ENCODE data around the gene GMNN.
"Not testable (repeated sequence)": the region's sequence is repeated elsewhere in the genome, so short reads cannot be mapped to it uniquely, and the experiment has no call there.

Gene GMNN

DNA sequence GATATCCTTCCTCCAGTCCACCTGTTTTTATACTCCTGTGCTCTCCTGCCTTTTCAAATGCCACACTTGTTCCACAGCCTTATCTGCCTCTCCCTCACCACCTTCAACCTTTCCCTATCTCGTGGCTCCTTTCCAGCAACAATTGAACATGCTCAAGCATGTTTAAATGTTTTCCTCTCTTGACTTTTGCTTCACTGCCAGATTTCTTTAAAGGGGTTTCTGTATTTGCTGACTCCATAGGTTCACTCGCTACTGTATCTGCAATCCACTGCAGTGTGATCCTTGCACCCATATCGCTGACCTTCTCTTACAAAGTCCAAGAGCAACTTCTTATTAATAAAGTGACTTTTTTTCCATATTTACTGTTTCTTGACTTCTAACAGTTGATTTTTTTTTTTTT lies 11.2 kb upstream of the GMNN start:
- DNase-seq, result no peak

DNA sequence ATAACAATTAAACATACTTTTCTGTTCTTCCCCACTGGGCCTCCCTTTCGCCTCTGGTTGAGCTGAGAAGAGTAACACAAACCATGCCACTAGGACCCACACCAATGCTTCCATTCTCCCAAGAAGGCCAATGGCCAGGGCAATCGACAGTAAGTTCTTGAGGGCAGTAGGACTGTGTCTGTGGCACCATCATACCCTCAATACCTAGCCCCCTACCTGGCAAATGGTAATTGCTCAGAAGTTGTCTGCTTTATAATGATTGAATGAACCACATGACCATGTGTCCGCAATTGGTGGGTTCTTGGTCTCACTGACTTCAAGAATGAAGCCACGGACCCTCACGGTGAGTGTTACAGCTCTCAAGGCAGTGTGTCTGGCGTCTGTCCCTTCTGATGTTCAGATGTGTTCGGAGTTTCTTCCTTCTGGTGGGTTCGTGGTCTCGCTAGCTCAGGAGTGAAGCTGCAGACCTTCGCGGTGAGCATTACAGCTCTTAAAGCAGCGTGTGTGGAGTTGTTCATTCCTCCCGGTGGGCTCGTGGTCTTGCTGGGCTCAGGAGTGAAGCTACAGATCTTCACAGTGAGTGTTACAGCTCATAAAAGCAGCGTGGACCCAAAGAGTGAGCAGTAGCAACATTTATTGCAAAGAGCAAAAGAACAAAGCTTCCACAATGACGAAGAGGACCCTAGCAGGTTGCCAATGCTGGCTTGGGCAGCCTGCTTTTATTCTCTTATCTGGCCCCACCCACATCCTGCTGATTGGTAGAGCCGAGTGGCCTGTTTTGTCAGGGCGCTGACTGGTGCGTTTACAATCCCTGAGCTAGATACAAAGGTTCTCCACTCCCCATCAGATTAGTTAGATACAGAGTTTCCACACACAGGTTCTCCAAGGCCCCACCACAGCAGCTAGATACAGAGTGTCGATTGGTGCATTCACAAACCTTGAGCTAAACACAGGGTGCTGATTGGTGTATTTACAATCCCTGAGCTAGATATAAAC lies 9.6 kb upstream of the GMNN start:
- not testable (repeated sequence) for DNase-seq

DNA sequence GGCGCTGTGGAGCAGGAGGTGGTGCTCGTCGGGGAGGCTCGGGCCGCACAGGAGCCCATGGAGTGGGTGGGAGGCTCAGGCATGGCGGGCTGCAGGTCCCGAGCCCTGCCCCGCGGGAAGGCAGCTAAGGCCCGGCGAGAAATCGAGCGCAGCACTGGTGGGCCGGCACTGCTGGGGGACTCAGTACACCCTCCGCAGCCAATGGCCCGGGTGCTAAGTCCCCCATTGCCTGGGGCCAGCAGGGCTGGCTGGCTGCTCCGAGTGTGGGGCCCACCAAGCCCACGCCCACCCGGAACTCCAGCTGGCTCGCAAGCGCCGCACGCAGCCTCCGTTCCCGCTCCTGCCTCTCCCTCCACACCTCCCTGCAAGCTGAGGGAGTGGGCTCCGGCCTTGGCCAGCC lies 8.8 kb upstream of the GMNN start:
- DNase-seq, result not testable (repeated sequence)

DNA sequence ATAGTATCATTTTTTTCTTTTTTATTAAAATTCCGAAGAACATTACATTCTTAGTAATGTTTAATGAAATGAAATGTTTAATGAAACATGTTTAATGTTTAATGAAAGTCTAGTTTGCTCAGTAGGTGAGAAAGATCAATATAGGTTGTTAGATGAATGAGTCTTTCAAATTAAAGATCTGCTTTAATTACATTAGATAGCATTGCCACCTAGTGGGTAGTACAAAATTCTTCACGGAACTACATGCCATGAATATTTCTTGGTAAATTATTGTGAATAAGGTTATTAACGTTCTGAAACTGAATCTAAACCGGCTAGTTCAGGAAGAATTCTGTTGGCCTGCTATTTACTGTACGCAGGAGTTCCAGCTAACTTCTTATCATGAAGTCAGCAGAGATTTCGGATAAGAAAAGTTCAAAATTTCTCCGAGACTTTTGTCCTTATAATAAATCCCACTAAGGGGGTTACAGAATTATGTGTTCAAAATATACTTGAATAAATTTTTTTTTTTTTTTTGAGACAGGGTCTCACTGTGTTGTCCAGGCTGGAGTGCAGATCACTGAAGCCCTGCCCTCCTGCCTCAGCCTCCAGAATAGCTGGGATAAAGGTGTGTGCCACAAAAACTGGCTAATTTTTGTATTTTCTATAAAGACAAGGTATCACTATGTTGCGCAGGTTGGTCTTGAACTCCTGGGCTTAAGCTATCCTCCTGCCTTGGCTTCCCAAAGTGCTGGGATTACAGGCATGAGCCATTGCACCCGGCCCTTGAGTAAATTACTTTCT lies 7.9 kb upstream of the GMNN start:
- DNase-seq, result no peak

DNA sequence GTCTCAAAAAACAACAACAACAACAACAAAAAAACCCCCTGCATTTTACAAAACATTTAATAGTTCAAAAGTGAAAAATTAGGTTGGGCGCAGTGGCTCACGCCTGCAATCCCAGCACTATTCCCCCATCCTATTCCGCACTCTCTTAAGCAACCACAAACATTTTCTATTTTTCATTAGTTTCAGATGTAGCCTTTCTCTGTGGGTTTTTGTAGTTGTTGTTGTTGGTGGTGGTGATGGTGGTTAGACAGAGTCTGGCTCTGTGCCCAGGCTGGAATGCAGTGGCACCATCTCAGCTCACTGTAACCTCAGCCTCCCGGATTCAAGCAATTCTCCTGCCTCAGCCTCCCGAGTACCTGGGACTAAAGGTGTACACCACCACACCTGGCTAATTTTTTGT lies 6.4 kb upstream of the GMNN start:
- no peak for DNase-seq

DNA sequence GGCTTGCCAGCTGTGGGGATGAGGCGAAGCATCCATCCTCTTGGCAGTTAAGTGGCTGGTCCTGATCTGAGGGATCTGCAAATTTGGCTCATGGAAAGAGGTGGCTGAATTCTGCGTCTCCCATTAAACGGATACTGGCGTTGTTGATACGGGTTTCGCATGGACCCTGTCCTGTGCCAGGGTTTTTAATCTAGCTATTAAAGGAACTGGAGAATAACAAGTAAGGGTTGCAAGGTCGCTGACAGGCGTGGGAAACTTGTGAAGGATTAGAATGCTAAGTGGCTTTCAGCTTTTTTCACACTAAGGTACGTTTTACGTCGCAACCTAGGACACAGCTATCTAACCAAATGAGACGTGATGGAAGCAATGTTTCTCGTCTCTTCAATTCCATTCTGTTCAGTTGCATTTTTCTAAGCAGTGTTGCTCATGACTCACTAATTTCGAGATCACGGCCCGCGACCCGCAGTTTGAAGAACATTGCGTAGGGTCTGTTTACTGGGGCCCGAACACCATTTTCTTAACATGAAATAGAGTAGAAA lies 852 bp downstream of the GMNN start:
- DNase-seq, result peak; percentile 8

DNA sequence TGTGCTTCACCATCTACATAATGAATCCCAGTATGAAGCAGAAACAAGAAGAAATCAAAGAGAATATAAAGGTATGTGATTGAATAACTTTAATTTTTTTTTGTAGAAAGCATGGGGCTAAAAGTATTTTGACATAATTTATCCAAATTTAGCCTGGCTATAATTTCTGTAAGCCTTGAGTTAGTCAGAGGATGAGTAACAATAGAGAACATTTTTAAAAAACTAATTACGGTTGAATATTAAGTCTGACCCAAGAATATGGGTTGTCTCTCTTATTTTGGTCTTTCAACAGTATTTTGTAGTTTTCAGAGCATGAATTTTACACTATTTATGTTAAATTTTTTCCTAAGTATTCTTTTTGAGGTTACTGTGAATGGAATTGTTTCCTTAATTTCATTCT lies 2.5 kb downstream of the GMNN start:
- no peak for DNase-seq

DNA sequence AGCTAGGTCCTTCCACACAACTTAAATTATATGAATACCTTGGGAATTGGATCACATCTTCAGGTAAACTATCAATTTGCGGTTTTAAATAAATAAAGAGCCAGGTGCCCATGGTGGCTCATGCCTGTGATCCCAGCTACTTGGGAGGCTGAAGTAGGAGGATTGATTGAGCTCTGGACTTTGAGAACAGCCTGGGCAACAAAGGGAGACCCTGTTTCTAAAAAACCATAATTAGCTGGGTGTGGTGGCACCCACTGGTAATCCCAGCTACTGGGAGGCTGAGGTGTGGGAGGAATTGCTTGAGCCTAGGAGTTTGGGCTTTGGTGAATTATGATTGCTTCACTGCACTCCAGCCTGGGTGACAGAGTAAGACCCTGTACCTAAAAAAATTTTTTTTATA lies 3.4 kb downstream of the GMNN start:
- no peak for DNase-seq

DNA sequence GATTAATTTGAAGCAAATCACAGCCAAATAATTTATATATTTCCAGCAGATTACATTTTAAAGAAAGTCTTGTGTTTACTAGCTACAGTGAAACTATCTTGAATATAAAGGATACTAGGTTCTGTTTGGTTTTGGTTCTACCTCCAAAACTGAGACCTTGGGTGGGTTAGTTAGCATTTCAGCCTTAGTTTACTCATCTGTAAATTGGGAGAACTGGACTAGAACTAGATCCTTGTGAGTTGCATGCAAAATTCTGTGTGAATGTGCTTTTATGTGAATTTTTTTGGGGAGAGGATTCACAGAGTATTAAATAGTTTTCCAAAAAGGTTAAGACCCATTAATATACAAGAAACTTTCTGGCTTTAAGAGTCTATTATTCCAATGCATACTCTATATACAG lies 4.1 kb downstream of the GMNN start:
- no peak for DNase-seq

DNA sequence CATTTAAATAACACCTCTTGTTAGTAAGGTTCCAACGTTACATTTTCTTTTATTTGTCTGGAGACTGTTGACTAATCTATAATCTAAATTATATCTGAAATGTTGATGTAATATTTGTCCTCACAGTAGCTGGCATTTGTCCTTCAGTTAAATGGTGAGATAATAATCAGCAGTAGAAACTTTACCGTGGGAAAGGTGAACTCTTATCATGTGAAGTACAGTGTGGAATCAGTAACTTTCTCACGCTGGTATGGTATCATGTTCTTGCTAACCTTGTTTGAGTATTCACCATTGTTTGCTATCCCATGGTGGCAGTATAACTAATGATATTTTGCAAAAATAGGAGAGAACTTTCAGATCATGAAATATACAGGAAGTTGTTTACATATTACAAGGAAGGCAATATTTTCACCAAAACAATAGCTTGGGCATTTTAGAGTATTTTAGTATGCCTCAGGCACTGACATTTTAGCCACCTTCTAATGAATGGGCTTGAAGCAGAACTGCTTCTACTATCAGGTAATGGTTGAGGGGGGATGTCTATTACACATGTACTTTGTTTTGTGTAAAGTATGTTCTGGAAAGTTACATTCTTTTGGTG lies 4.8 kb downstream of the GMNN start:
- no peak for DNase-seq

DNA sequence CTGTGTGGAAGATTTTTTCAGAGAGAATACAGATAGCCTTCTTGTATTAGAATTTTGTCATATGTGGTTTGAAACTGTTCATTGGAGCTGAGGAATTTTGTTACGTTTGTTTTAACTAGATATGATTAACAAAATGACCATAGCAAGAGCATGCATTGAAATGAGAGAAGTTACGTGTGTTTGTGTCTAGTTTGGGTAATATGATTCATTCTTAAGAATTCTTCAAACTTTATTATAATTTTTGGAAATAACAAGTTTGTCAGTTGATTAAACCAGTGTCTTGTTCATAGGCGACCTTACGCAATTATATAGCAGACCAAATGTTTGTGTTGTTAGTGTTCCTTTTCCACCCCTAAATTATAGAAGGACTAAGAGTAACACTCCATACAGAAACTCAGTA lies 5.5 kb downstream of the GMNN start:
- no peak for DNase-seq

DNA sequence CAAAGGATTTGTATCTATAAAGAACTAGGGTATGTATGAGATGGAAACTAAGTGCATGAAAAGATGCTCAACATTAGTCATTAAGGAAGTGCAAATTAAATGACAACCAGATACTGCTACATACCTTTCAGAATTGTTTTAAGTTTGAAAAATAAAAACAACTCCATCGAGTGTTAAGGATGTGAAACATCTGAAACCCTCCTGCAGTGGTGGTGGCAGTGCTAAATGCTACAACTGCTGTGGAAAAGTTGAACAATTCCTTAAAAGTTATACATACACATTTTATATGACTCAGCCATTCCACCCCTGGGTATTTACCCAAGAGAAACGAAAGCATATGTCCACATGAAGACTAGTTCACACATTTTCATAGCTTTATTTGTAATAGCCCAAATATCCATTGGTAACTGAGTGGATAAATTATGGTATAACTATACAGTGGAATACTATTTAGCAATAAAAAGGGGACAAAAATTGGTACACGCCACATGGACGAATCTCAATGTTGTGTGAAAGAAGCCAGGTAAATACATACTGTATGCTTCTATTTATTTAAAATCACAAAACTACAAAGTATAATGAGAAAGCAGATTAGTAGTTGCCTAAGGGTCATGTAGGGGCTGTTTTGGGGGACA lies 13.4 kb downstream of the GMNN start:
- no peak for DNase-seq

DNA sequence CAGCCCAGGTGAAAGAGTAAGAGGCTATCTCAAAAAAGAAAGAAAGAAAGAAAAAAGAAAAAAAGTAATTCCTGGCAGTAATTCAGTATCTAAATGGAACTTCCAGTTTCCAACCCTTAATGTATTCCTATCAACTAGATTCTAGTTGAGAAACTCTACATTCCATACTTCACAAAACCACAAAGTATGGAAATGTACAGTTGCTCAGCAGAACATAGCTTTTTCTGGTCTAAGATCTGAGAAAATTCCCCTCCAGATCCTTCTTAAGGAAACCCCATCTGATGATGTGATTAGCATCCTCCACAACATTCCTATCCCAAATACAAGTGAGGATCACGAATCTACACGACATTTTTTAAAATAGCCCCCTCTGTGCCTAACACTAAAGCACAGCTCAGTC lies 20.4 kb downstream of the GMNN start:
- DNase-seq, result no peak

DNA sequence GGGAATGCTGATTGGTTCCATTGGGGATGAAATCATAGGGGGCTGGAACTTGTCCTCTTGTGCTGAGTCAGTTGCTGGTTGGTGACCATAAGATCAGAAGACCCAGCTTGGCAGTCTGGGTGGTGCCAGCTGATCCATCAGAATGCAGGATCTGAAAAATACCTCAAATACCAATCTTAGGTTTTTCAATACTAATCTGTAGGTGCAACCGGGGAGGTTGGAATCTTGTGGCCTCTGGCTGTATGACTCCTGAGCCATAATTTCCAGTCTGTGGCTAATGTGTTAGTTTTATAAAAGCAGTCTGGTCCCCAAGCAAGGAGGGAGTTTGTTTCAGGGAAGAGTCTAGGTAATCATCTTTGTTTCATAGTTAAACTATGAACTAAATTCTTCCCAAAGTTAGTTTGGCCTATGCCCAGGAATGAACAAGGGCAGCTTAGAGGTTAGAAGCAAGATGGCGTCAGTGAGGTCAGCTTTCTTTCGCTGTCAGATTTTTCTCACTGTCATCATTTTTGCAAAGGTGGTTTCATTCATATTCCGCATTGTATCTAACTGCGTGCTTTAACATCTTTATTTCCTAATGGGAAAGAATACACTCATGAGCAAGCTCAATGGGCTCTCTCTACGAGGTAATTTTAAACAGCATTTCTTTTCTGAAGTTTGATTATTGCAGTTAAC lies 22.0 kb downstream of the GMNN start:
- DNase-seq, result peak; percentile 59

DNA sequence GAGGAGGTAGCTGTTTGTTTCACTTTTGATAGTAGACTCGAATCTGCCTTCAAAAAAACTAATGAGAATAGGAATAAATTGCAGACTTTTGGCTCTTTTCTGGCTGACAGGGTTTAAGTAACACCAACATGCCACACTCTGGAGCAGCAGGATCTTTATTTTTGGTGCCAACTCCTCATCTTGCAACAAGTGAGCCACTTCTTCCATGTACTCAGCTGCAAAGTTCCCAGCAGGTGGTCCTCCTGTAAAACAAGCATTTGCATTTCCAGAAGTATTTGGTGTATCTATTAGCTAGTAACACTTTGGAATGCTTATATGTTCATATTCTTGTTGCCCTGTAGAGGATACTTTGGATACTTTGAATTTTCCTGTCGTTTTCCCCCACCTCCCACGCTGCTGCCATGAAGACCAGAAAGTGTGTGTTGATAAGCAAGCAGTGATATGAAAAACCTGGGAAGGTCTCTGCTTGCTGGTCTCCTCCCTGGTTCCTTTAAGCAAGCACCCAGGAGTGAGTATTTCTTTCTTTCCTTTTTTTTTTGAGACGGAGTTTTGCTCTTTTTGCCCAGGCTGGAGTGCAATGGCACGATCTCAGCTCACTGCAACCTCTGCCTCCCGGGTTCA lies 23.0 kb downstream of the GMNN start:
- no peak for DNase-seq

DNA sequence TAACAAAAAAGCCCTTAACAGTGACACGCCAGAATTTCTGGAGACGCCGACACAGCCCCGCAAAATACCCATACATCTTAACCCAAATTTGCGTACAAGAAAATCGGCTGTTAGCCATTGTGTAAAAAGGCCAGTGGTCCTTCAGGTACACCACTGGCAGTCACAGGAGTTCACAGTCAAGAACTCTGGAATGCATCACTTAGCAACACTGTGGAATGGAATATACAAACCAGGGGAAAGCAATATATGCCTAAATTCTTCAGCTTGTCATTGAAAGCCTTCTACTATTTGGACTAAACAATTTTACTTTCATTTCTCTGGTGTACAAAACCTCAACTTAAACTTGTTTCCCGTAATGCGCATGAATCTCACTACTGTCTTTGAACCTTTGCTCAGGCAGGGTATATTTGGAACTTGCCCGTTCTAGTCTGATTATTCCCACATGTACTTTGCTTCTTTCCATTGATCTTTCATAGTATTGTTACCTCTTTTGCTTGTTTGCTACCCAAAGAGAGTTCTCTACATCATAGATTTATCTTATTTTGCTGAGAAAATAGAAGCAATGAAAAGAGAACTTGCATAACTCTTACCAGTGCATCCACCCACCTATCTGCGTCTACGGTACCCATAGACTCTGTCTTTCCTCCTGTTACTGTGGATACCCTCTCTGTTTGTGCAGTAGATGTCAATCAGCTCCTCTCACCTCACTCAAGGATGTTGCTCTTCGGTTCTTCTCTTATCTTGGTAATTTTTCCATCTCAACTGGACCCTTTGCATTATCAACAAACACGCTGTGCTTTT lies 24.2 kb downstream of the GMNN start, which contains the start of gene ARMH2:
TSS of gene ARMH2 (minus strand) at position 178 of the 801 bp plus-strand sequence. CDS start at position 118, 60 bp downstream.
- no peak for DNase-seq

DNA sequence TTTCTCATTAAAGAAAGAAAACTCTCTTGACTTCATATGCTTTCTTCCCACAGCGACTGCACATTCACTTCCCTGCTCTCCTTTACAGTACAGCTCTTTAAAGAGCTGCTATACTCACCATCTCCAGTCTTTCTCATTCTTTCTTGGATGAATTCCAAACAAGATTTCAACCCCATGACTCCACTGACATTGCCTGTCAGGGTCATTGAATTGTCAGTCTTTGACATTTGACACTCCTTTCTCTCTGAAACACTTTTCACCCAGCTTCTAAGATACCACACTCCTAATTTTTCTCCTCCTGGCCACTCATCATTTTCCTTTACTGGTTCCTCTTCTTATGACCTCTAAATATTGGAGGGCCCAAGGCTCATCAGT lies 24.8 kb downstream of the GMNN start:
- DNase-seq, result no peak

DNA sequence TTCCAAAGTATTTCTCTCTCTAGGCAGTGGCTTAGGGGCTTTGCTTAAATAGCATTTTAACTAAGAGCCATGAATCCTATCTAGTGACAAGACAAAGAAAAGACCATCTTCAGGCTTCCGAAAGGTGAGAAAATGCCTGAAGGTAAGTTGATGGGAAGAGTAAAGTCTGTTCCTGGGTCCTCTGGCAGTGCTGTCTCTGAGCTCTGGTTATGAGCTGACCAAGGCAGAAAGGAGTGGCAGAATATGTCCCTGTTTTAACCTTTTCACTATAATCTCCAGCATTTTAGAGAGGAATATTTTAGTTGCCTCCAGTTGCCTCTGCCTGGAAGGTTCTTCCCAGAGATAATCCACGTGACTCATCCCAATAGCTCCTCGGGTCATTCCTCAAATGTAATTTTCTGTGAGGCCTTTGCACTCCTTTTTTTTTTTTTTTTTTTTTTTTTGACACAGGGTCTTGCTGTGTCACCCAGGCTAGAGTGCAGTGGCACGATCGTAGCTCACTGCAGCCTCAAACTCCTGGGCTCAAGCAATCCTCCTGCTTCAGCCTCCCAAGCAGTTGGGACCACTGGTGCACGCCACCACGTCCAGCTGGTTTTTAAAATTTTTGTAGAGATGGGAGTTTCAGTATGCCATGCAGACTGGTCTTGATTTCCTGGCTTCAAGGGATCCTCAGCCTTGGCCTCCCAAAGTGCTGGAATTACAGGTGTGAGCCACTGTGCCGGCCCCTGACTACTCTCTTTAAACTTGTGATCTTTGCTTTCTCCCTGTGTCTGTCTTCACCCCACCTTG lies 27.7 kb downstream of the GMNN start:
- no peak for DNase-seq

DNA sequence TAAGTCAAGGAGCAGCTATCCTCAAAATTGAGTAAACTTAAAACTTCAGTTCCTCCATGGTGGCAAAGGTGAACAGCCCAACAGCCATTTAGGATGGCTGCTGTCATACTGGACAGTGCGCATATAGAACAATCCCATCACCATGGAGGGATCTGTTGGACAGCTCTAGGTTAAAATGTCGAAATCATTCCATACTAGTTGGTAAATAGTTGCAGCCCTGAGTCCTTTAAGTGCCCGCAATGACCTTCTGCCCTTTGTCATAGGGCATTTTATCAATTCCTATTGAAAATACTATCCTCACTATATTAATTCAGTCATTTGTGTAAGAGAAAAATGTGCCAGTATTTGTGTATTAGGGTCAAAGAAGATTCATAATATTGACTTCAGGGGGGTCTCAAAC lies 32.8 kb downstream of the GMNN start:
- DNase-seq, result no peak

DNA sequence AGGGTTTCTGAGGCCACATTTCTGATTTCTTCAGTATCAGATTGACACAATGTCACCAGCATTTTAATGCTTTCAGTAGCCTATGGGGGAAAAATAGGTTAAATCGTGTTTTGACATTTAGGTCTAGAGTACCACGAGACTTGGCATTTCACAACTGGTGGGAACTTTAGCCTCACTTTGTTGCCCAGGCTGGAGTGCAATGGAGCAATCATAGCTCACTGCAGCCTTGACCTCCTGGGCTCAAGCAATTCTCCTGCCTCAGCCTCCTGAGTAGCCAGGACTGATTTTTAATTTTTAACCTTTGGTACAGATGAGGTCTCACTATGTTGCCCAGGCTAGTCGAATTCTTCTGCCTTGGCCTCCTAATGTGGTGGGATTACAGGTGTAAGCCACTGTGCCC lies 35.0 kb downstream of the GMNN start:
- no peak for DNase-seq

All from T1000 (cell line).